ENCODE measurements around the gene DCTN2. TPM values are rescaled to one million over a fixed set of nuclear protein-coding genes. Genes with fewer than 3 reads are reported as not detected.

Gene DCTN2
- total RNA-seq, 1 donor from 2014 or later = 91.8 TPM

GRCh38 chr12:57581802-57582201 lies 34.8 kb upstream of the DCTN2 start:
- ATAC-seq (ENCODE audit: low read depth) (no peak), DNase-seq (no peak)
- CTCF ChIA-PET = interaction anchor here (1.0 to 6.6 kb wide), 5 partner anchors 11 to 56 kb away, joined by 3 to 126 read pairs (median 27); partner anchors contain the start of genes B4GALNT1 and PIP4K2C
- Mint-ChIP-seq H3K27me3 (peaks cover 12% of the 10 kb centered on the region), H3K4me3 (no peak overlapping the region), H3K36me3 (ENCODE audit: low read depth) (no peaks in the 10 kb centered on the region), H3K9me3 (no peaks in the 10 kb centered on the region), H3K27ac (no peak overlapping the region), H3K4me1 (peaks cover 4% of the 10 kb centered on the region)
- POLR2A ChIA-PET = no interaction called here
- TF ChIP-seq CTCF (IDR thresholded peaks at IDR 0.05) = no peak
- intact Hi-C loops (cut with micrococcal nuclease) = loop anchor here (2.0 kb wide), 1 partner anchor 59 kb away; the partner anchor contains the start of gene MBD6

DNA sequence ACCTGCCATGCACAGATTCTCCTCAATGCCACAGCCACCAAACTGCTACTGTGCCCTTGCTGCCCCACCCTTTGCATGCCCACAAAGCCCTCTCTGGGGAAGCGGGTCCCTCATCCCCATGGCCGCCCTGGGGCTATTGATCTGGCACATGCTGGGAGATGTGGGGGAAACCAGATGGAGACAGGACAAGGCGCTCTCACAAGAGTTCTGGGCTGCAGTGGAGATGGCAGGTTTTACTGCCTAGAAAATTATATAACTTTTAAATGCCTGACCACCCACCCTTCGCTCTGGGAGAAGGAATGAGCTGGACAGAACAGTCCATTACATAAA lies 33.4 kb upstream of the DCTN2 start:
- intact Hi-C loops (cut with micrococcal nuclease) = no loop called here
- no peak overlapping the region for H3K4me3 Mint-ChIP-seq
- ChIA-PET POLR2A (no interaction called here), CTCF (interaction anchor here (6.6 kb wide), 1 partner anchor 42 kb away, joined by 126 read pairs; no protein-coding TSS in a partner anchor)
- no peak overlapping the region for H3K27ac Mint-ChIP-seq
- ATAC-seq (ENCODE audit: low read depth) (no peak), DNase-seq (no peak)
- H3K36me3 Mint-ChIP-seq (ENCODE audit: low read depth) = no peaks in the 10 kb centered on the region
- H3K4me1 Mint-ChIP-seq = peaks cover 4% of the 10 kb centered on the region
- no peak for TF ChIP-seq CTCF (IDR thresholded peaks at IDR 0.05)
- H3K27me3 Mint-ChIP-seq = peaks cover 13% of the 10 kb centered on the region
- H3K9me3 Mint-ChIP-seq = no peaks in the 10 kb centered on the region

DNA sequence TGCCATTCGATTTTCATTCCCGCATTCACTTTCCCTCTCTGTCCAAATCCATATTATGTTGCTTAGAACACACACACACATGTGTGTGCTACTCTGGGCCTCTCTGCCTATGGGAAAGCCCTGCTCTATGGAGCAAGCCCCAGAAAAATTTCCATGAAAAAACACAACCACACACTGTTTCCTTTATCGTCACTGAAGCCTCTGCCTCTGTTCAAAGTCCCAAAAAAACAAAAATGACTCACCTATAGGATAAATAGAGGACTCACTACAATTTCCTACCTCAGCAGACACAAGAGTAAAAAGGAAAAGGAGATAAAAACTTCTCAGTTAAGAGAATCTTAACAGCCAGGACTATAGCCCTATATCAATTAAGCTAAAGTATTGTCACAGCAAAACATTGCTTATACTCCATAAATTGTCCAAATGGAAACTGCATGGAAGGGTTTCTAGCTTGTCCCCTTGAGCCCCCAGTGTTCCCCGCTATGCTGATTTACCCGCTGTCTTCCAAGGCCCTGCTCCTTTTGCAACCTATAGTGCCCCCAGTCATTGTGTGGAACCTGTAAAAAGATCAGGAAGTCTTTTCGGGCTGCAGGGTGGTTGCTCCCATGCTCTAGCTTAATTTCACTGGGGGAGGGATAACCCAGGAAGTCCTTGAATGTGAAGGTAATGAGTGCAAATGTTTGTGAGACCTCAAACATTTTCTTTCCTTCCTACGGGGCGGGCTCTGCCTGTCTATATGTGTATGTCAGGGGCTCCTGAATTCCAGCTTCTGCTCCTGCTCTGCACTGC lies 32.9 kb upstream of the DCTN2 start:
- ChIA-PET CTCF (interaction anchor here (6.6 kb wide), 1 partner anchor 42 kb away, joined by 126 read pairs; no protein-coding TSS in a partner anchor), POLR2A (no interaction called here)
- Mint-ChIP-seq H3K4me3 (no peak overlapping the region), H3K36me3 (ENCODE audit: low read depth) (no peaks in the 10 kb centered on the region), H3K27ac (no peak overlapping the region), H3K27me3 (peaks cover 15% of the 10 kb centered on the region), H3K4me1 (peaks cover 4% of the 10 kb centered on the region), H3K9me3 (no peaks in the 10 kb centered on the region)
- intact Hi-C loops (cut with micrococcal nuclease) = no loop called here
- no peak for DNase-seq
- no peak for TF ChIP-seq CTCF (IDR thresholded peaks at IDR 0.05)
- ATAC-seq (ENCODE audit: low read depth) = no peak

GRCh38 chr12:57579011-57579410 lies 32.0 kb upstream of the DCTN2 start:
- no peak for DNase-seq
- Mint-ChIP-seq H3K4me3 (no peak overlapping the region), H3K36me3 (ENCODE audit: low read depth) (no peaks in the 10 kb centered on the region), H3K4me1 (peaks cover 4% of the 10 kb centered on the region), H3K9me3 (no peaks in the 10 kb centered on the region), H3K27ac (no peak overlapping the region), H3K27me3 (peaks cover 13% of the 10 kb centered on the region)
- CTCF ChIA-PET = no interaction called here
- ATAC-seq (ENCODE audit: low read depth) = no peak
- intact Hi-C loops (cut with micrococcal nuclease) = no loop called here
- POLR2A ChIA-PET = no interaction called here
- no peak for TF ChIP-seq CTCF (IDR thresholded peaks at IDR 0.05)

GRCh38 chr12:57577981-57578758 lies 31.2 kb upstream of the DCTN2 start:
- no peaks in the 10 kb centered on the region for H3K9me3 Mint-ChIP-seq
- TF ChIP-seq CTCF (IDR thresholded peaks at IDR 0.05) = no peak
- ChIA-PET POLR2A (interaction anchor here (0.6 kb wide), 1 partner anchor 197 kb away, joined by 3 read pairs; no protein-coding TSS in a partner anchor), CTCF (interaction anchor here (1.1 kb wide), 1 partner anchor 60 kb away, joined by 3 read pairs; no protein-coding TSS in a partner anchor)
- no peaks in the 10 kb centered on the region for H3K36me3 Mint-ChIP-seq (ENCODE audit: low read depth)
- H3K27ac Mint-ChIP-seq = no peak overlapping the region
- intact Hi-C loops (cut with micrococcal nuclease) = no loop called here
- peaks cover 8% of the 10 kb centered on the region for H3K27me3 Mint-ChIP-seq
- ATAC-seq (ENCODE audit: low read depth) (no peak), DNase-seq (no peak)
- peaks cover under 1% of the 10 kb centered on the region for H3K4me1 Mint-ChIP-seq
- no peak overlapping the region for H3K4me3 Mint-ChIP-seq

All from activated B cell treated with CpG ODN at 0.5 μM for 24 hours (primary cell).